ENCODE results near the gene THAP10.

THAP10 gene

DNA sequence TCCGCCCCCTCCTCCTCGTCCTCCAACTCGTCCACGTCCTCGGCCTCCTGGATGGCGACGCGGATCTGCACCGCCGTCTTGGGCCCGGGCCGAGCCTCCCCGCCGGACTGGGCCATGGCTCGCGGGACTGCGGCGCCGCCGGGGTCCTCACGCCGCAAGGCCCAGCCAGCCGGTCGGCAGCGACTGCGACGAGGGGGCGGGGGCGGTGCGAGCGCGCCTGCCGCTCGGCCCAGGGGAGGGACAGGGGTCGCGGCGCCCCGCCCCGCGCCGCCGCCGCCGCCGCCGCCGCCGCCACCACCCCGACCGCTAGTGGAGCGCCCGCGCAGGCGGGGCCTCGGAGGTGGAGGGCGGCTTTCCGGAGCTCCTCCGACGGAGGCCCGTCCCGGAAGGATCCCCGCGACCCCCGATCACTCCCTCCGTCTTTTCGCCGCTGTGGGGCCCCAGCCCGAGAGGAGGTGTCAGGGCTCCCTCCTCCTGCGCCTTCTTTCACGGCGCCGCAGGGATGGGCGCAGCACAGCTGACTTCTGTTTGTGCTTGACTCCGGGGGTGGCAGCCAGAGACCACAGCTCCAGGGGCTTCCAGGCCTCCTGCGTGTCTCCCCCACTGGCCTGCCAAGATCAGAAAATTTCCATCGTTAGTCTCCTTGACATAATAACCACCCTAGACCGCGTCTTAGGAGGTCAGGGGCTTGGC, 38.1 kb downstream of the THAP10 start, which contains the start of gene LARP6:
Gene LARP6, minus strand, starts transcription at position 185 of the 693 bp plus-strand sequence. Its CDS starts 69 bp downstream, at position 116.
- no peak for DNase-seq (ENCODE audit: low read depth, low spot score)

DNA sequence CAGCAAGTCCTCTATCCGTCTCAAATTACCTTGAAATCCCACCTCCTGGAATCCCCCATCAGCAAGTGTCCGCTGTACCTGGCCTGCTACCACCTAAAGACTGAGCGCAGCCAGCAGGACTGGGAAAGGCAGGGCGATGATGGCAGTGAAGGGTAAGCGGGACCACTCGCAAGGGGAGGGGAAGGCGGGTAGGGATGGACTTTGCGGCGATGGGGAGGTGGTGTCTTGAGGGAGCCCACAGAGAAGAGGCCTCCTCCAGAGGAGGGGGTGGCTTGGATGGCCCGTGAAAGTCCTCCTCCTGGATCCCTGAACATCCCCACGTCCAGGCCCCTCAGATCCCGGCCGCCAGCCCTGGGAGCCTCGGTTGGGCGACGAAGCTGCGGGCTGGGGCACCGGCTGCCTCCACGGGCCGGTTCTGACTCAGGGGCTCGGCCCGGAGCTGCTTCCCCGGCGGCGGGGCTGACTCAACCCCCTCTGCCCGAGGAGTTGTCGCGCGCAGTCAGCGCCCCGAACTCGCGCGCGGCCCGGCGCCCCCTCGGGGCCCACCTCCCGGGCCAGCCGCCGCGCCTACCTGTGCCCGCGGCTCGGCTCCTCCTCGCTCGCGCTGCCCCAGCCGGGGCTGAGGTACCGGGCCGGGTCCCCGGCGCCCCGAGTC, 38.8 kb downstream of the THAP10 start:
- no peak for DNase-seq (ENCODE audit: low read depth, low spot score)

DNA sequence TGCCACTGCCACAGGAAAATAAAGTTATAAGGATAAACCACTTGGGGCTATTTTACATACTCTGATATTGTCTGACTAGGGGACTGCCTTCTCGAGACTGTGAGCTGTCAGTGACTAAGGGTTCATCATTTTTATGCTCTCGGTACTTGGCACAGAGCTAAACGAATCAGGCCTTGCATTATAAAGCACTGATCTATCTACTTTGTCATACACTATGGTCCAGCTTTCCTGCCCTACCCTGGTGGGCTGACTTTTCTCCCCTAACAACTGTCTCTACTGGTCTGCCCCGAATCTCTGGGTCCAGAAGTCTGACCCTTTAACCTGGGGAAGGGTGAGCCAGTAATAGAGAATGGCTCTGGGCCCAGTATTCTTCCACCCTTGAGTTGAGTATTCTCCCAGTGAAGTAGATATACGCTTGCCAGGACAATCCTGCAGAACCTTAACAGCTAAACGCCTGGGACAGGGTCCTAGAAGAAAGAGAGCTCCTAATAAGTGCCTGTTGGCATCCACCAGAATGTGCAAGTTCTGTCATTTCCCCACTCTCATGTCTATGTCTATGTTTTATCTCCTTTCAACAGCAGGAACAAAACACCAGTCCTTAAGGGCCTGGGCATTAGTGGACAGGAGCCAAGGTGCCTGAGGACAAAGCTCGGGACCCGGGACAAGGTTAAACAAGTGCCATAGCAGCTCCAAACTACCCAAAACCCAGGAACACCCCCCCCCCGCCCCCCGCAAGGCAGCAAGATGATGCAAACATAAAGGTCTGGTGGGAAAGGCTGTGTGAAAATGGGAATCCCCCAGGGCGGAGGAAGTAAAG, 39.5 kb downstream of the THAP10 start:
- DNase-seq (ENCODE audit: low read depth, low spot score): no peak

- DNase-seq (ENCODE audit: low read depth, low spot score): no peak
These were observed 40.3 kb downstream of the THAP10 start for GRCh38 chr15:70851889-70852288.

GRCh38 chr15:70845602-70846360, 46.5 kb downstream of the THAP10 start:
- DNase-seq (ENCODE audit: low read depth, low spot score): no peak

DNA sequence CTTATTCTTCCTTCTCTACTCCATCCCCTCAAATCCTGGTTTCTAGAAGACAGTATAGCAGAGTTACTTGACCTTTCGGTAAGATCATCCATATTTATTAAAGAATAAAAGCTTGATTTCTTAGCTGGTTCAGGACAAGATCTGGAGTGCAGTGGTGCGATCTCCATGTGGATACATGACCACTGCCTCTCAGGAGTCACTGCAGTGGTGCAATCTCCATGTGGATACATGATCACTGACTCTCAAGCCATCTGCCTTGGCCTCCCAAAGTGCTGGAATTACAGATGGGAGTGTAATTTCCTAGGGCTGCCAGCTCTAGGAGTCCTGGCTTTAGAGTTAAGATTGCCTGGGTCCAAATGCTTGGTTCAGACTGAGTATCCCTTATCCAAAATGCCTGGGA, 54.8 kb downstream of the THAP10 start:
- no peak for DNase-seq (ENCODE audit: low read depth, low spot score)

GRCh38 chr15:70835841-70836240, 56.4 kb downstream of the THAP10 start:
- DNase-seq (ENCODE audit: low read depth, low spot score): no peak

- no peak for DNase-seq (ENCODE audit: low read depth, low spot score)
These were observed 56.8 kb downstream of the THAP10 start for GRCh38 chr15:70835415-70835814.

GRCh38 chr15:70834999-70835398, 57.2 kb downstream of the THAP10 start:
- no peak for DNase-seq (ENCODE audit: low read depth, low spot score)

GRCh38 chr15:70833861-70834765, 58.1 kb downstream of the THAP10 start:
- DNase-seq (ENCODE audit: low read depth, low spot score): no peak

DNA sequence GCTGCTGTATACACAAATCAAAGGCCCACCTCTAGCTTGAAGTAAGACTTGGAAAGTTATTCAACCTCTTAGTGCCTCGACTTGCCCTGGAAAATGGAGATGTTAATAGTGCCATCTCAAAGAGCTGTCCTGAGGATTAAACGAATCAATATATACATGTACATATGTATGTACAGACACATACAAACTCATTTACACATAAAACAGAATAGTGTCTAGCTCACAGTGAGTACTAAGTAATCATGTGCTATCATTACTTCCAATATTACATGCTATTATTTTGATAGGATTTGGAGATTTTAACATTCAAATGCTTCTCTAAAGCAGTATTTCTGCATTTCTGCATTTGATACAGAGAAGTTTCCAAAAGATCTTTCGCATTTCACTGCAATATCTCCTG, 58.8 kb downstream of the THAP10 start:
- no peak for DNase-seq (ENCODE audit: low read depth, low spot score)

DNA sequence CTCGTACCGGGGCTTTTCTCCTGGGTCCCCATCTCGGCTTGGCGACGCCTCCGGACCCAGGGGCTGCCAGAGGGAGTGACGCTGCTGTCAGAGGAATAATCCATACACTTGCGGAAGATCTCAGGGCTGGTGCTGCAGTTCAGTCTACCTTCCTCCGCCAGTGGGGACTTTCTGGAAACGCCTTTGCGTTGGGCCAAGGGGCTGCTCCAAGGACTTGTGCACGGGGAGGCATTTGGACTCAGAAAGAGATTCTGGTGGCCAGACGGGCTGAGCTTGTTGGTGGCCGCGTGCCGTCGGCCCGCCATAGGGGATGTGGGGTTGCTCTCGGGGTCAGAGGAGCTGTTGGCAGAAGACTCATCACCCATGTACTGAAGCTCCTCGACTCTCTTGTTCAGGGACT, 60.1 kb downstream of the THAP10 start:
- no peak for DNase-seq (ENCODE audit: low read depth, low spot score)

Data from iPS DF 19.7 (cell line).